ENCODE measurements around the gene HIPK1. TPM values are rescaled to one million over a fixed set of nuclear protein-coding genes. Genes with fewer than 3 reads are reported as not detected.

The HIPK1 gene
- total and polyA plus RNA-seq, 10 of the 15 experiments (the other 5 are each of a cell fraction or from before 2014, with no cell fraction given): 4.2 to 33.9 (median 11.4) TPM

DNA sequence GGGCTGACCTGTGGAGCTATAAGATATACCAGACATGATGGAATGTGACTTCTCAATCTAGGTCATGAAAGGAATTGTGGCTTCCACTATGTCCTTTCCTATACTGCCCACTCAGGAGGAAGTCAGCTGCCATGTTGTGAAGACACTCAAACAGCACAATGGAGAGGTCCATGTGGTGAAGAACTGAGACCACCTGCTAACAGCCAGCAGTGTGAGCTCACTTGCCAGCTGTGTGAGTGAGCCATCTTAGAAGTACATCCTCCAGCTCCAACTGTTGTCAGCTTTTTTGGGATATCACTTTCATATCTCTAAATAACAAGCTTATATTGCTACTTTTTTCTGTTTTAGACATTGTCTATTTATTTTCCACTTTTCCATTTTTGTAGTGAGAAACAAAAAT lies 79.9 kb downstream of the HIPK1 start:
- CTCF ChIA-PET: interaction anchor here (1.3 to 1.8 kb wide), 2 partner anchors 11 to 29 kb away, joined by 4 to 6 read pairs; partner anchors contain the start of gene OLFML3
- no peaks in the 10 kb centered on the region for H3K9me3 ChIP-seq (replicated peaks; ENCODE audit: control insufficient read depth, insufficient read depth, low read length)
- TF ChIP-seq NR2C2 (IDR thresholded peaks at IDR 0.05; ENCODE audit: borderline replicate concordance, control insufficient read depth, insufficient read length, low read depth) (no peak), RFX5 (IDR thresholded peaks at IDR 0.05; ENCODE audit: low read depth, low read length) (no peak), HCFC1 (IDR thresholded peaks at IDR 0.05; ENCODE audit: low read length) (no peak), SIX5 (IDR thresholded peaks at IDR 0.05; ENCODE audit: low read depth, low read length, severe bottlenecking) (no peak), HDGF (IDR thresholded peaks at IDR 0.05) (no peak), SP1 (IDR thresholded peaks at IDR 0.05; ENCODE audit: low read depth, low read length) (no peak), EGR1 (IDR thresholded peaks at IDR 0.05; ENCODE audit: borderline replicate concordance in 1 of 2, low read depth in 2 of 2, low read length in 2 of 2) (no peak), EZH2 (IDR thresholded peaks at IDR 0.05; ENCODE audit: borderline replicate concordance, control insufficient read depth, low read depth, low read length) (no peak), NFYB (IDR thresholded peaks at IDR 0.05; ENCODE audit: insufficient read depth, low read depth, low read length) (no peak), MEF2B (IDR thresholded peaks at IDR 0.05; ENCODE audit: partially characterized antibody, poor library complexity, severe bottlenecking) (no peak)
- TF ChIP-seq, protein P1, sequence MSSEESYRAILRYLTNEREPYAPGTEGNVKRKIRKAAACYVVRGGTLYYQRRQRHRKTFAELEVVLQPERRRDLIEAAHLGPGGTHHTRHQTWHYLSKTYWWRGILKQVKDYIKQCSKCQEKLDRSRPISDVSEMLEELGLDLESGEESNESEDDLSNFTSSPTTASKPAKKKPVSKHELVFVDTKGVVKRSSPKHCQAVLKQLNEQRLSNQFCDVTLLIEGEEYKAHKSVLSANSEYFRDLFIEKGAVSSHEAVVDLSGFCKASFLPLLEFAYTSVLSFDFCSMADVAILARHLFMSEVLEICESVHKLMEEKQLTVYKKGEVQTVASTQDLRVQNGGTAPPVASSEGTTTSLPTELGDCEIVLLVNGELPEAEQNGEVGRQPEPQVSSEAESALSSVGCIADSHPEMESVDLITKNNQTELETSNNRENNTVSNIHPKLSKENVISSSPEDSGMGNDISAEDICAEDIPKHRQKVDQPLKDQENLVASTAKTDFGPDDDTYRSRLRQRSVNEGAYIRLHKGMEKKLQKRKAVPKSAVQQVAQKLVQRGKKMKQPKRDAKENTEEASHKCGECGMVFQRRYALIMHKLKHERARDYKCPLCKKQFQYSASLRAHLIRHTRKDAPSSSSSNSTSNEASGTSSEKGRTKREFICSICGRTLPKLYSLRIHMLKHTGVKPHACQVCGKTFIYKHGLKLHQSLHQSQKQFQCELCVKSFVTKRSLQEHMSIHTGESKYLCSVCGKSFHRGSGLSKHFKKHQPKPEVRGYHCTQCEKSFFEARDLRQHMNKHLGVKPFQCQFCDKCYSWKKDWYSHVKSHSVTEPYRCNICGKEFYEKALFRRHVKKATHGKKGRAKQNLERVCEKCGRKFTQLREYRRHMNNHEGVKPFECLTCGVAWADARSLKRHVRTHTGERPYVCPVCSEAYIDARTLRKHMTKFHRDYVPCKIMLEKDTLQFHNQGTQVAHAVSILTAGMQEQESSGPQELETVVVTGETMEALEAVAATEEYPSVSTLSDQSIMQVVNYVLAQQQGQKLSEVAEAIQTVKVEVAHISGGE (CRISPR knock-in tag; IDR thresholded peaks at IDR 0.05): no peak
- TF ChIP-seq, protein P2, sequence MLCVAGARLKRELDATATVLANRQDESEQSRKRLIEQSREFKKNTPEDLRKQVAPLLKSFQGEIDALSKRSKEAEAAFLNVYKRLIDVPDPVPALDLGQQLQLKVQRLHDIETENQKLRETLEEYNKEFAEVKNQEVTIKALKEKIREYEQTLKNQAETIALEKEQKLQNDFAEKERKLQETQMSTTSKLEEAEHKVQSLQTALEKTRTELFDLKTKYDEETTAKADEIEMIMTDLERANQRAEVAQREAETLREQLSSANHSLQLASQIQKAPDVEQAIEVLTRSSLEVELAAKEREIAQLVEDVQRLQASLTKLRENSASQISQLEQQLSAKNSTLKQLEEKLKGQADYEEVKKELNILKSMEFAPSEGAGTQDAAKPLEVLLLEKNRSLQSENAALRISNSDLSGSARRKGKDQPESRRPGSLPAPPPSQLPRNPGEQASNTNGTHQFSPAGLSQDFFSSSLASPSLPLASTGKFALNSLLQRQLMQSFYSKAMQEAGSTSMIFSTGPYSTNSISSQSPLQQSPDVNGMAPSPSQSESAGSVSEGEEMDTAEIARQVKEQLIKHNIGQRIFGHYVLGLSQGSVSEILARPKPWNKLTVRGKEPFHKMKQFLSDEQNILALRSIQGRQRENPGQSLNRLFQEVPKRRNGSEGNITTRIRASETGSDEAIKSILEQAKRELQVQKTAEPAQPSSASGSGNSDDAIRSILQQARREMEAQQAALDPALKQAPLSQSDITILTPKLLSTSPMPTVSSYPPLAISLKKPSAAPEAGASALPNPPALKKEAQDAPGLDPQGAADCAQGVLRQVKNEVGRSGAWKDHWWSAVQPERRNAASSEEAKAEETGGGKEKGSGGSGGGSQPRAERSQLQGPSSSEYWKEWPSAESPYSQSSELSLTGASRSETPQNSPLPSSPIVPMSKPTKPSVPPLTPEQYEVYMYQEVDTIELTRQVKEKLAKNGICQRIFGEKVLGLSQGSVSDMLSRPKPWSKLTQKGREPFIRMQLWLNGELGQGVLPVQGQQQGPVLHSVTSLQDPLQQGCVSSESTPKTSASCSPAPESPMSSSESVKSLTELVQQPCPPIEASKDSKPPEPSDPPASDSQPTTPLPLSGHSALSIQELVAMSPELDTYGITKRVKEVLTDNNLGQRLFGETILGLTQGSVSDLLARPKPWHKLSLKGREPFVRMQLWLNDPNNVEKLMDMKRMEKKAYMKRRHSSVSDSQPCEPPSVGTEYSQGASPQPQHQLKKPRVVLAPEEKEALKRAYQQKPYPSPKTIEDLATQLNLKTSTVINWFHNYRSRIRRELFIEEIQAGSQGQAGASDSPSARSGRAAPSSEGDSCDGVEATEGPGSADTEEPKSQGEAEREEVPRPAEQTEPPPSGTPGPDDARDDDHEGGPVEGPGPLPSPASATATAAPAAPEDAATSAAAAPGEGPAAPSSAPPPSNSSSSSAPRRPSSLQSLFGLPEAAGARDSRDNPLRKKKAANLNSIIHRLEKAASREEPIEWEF (IDR thresholded peaks at IDR 0.05; ENCODE audit: insufficient replicate concordance, low read depth, low read length): no peak

More for the DNA sequence above, 79.9 kb downstream of the HIPK1 start:
- H3K27me3 ChIP-seq (replicated peaks in 1 of 2; ENCODE audit: control insufficient read depth in 2 of 2, insufficient read depth in 2 of 2, low read length in 1 of 2): no peaks in the 10 kb centered on the region
- no peak overlapping the region for H2AFZ ChIP-seq (ENCODE audit: control insufficient read depth, low read depth, low read length)
- H3K4me2 ChIP-seq (ENCODE audit: control insufficient read depth, insufficient read depth): no peak overlapping the region
- ChIA-PET POLR2A (no interaction called here), SMC1A (ENCODE audit: uncharacterized antibody, unreplicated experiment) (interaction anchor here (0.6 to 1.9 kb wide), 4 partner anchors 11 to 74 kb away, joined by 3 to 5 read pairs (median 4); no protein-coding TSS in a partner anchor), RAD21 (ENCODE audit: unreplicated experiment) (interaction anchor here (0.9 to 1.3 kb wide), 2 partner anchors 66 to 273 kb away, joined by 3 to 5 read pairs; no protein-coding TSS in a partner anchor)
- no TSS peak for BruUV-seq (replicated peaks)
- H3K4me3 ChIP-seq: no peak overlapping the region
- no peaks in the 10 kb centered on the region for H4K20me1 ChIP-seq (ENCODE audit: control insufficient read depth, insufficient read depth)
- ATAC-seq (no peak), FAIRE-seq (no peak), DNase-seq (ENCODE audit: low read depth, low spot score) (no peak)
- no peak overlapping the region for H3K27ac ChIP-seq (ENCODE audit: control insufficient read depth, insufficient read depth)
- intact Hi-C loops (cut with micrococcal nuclease; ENCODE audit: unreplicated experiment): no loop called here
- in situ Hi-C loops (cut with MboI): no loop called here
- no peaks in the 10 kb centered on the region for H3K79me2 ChIP-seq (ENCODE audit: control insufficient read depth, insufficient read depth, low read length)
- H3K9ac ChIP-seq (ENCODE audit: control insufficient read depth, insufficient read depth, low read length): no peak overlapping the region
- H3K36me3 ChIP-seq (ENCODE audit: control insufficient read depth in 2 of 2, insufficient read depth in 2 of 2, low read length in 1 of 2): no peaks in the 10 kb centered on the region
- H3K4me1 ChIP-seq (ENCODE audit: control insufficient read depth, insufficient read depth, low read length): no peaks in the 10 kb centered on the region

Data from GM12878 (cell line).